ENCODE results near the gene ARFGAP2.

DNA sequence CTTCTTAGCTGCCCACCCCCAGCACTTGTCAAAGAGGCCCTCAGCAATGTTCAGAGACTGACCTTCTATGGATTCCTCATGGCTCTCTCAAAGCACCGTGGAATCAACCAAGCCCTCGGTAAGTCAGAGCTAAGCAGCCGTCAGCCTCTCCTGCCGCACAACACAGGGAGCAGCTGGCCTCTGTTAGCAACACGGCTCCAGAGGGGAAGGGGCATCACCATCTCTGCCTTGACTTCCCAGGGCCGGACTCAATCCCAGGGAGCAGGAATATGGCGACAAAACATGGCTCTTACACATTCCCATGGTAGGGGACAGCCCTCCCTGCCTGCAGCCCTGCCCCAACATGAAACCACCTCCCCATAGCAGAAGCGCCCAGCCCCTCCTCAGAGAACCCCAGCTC lies 18.9 kb downstream of the ARFGAP2 start:
- TF ChIP-seq, protein P1, sequence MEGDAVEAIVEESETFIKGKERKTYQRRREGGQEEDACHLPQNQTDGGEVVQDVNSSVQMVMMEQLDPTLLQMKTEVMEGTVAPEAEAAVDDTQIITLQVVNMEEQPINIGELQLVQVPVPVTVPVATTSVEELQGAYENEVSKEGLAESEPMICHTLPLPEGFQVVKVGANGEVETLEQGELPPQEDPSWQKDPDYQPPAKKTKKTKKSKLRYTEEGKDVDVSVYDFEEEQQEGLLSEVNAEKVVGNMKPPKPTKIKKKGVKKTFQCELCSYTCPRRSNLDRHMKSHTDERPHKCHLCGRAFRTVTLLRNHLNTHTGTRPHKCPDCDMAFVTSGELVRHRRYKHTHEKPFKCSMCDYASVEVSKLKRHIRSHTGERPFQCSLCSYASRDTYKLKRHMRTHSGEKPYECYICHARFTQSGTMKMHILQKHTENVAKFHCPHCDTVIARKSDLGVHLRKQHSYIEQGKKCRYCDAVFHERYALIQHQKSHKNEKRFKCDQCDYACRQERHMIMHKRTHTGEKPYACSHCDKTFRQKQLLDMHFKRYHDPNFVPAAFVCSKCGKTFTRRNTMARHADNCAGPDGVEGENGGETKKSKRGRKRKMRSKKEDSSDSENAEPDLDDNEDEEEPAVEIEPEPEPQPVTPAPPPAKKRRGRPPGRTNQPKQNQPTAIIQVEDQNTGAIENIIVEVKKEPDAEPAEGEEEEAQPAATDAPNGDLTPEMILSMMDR (IDR thresholded peaks at IDR 0.05; ENCODE audit: insufficient read depth, low read length) = no peak
- TF ChIP-seq GABPA (IDR thresholded peaks at IDR 0.05; ENCODE audit: low read depth) = no peak
- TF ChIP-seq, protein P2, sequence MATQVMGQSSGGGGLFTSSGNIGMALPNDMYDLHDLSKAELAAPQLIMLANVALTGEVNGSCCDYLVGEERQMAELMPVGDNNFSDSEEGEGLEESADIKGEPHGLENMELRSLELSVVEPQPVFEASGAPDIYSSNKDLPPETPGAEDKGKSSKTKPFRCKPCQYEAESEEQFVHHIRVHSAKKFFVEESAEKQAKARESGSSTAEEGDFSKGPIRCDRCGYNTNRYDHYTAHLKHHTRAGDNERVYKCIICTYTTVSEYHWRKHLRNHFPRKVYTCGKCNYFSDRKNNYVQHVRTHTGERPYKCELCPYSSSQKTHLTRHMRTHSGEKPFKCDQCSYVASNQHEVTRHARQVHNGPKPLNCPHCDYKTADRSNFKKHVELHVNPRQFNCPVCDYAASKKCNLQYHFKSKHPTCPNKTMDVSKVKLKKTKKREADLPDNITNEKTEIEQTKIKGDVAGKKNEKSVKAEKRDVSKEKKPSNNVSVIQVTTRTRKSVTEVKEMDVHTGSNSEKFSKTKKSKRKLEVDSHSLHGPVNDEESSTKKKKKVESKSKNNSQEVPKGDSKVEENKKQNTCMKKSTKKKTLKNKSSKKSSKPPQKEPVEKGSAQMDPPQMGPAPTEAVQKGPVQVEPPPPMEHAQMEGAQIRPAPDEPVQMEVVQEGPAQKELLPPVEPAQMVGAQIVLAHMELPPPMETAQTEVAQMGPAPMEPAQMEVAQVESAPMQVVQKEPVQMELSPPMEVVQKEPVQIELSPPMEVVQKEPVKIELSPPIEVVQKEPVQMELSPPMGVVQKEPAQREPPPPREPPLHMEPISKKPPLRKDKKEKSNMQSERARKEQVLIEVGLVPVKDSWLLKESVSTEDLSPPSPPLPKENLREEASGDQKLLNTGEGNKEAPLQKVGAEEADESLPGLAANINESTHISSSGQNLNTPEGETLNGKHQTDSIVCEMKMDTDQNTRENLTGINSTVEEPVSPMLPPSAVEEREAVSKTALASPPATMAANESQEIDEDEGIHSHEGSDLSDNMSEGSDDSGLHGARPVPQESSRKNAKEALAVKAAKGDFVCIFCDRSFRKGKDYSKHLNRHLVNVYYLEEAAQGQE (IDR thresholded peaks at IDR 0.05; ENCODE audit: insufficient replicate concordance, low read depth) = no peak
- no peak; the same call in 1 of the 2 replicates for TF ChIP-seq POLR2AphosphoS5 (IDR thresholded peaks at IDR 0.05; ENCODE audit: low read depth)

Data from HL-60 (cell line).